Mucosa of rectum (tissue), 2 donors: Measurements from ENCODE around the gene ANP32D.
"Not testable (repeated sequence)": the region's sequence is repeated elsewhere in the genome, so short reads cannot be mapped to it uniquely, and the experiment has no call there.

ENCODE experiments used
- H3K27ac ChIP-seq, 2 donors: one replicate each; pipeline ENCODE4 v1.7.0; 2013; ENCODE audit warnings: inconsistent platforms in 2 of 2, low read depth in 2 of 2, low read length in 2 of 2
- H3K27me3 ChIP-seq, 2 donors: one replicate each; pipeline ENCODE4 v1.7.0; 2013; ENCODE audit warnings: low read length in 2 of 2; ENCODE audit not compliant: control insufficient read depth in 2 of 2, insufficient read depth in 2 of 2
- H3K36me3 ChIP-seq, 2 donors: one replicate each; pipeline ENCODE4 v1.7.0; 2013; ENCODE audit warnings: low read length in 2 of 2; ENCODE audit not compliant: control insufficient read depth in 2 of 2, insufficient read depth in 2 of 2
- H3K4me1 ChIP-seq, 2 donors: one replicate each; pipeline ENCODE4 v1.7.0; 2013; ENCODE audit warnings: low read length in 2 of 2, mild to moderate bottlenecking in 1 of 2; ENCODE audit not compliant: control insufficient read depth in 2 of 2, insufficient read depth in 2 of 2
- H3K4me3 ChIP-seq, 2 donors: one replicate each; pipeline ENCODE4 v1.7.0; 2013; ENCODE audit warnings: low read length in 2 of 2
- H3K9ac ChIP-seq, 2 donors: one replicate each; pipeline ENCODE4 v1.7.0; 2013; ENCODE audit warnings: low read length in 2 of 2, low read depth in 1 of 2, mild to moderate bottlenecking in 1 of 2
- H3K9me3 ChIP-seq, 2 donors: one replicate each; pipeline ENCODE4 v1.7.0; 2013; ENCODE audit warnings: low read length in 2 of 2; ENCODE audit not compliant: control insufficient read depth in 2 of 2
- donor health status: healthy.
- donor health status: Normal muscosa, but diverticular disease.

The ANP32D gene

DNA sequence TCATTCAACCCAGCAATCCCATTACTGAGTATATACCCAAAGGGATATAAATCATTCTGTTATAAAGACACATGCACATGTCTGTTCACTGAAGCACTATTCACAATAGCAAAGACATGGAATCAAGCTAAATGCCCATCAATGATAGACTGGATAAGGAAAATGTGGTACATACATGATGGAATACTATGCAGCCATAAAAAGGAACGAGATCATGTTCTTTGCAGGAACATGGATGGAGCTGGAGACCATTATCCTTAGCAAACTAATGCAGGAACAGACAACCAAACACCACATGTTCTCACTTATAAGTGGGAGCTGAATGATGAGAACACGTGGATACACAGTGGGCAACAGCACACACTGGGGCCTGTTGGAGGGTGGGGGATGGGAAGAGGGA lies 19.4 kb upstream of the ANP32D start:
- H3K27me3 ChIP-seq, H3K9ac ChIP-seq, H3K27ac ChIP-seq, H3K9me3 ChIP-seq, H3K4me1 ChIP-seq, H3K36me3 ChIP-seq, H3K4me3 ChIP-seq: not testable (repeated sequence)

GRCh38 chr12:48454667-48455066 lies 17.7 kb upstream of the ANP32D start:
- no peaks in the 10 kb centered on the region for H3K27me3 ChIP-seq
- H3K9me3 ChIP-seq = no peaks in the 10 kb centered on the region
- no peaks in the 10 kb centered on the region for H3K4me1 ChIP-seq
- H3K36me3 ChIP-seq = no peaks in the 10 kb centered on the region
- H3K9ac ChIP-seq = no peak overlapping the region
- H3K27ac ChIP-seq = no peak overlapping the region
- H3K4me3 ChIP-seq = no peak overlapping the region

DNA sequence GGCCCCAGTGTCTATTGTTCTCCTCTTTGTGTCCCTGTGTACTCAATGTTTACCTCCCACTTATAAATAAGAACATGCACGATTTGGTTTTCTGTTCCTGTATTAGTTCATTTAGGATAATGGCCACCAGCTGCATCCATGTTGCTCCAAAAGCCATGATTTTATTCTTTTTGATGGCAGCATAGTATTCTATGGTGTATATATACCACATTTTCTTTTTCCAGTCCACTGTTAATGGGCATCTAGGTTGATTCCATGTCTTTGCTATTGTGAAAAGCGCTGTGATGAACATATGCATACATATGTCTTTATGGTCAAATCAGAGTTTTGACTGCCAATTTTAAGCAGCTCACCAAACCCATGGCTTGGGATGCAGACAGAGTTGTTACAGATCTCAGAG lies 17.2 kb upstream of the ANP32D start:
- H3K9ac ChIP-seq = no peak overlapping the region

DNA sequence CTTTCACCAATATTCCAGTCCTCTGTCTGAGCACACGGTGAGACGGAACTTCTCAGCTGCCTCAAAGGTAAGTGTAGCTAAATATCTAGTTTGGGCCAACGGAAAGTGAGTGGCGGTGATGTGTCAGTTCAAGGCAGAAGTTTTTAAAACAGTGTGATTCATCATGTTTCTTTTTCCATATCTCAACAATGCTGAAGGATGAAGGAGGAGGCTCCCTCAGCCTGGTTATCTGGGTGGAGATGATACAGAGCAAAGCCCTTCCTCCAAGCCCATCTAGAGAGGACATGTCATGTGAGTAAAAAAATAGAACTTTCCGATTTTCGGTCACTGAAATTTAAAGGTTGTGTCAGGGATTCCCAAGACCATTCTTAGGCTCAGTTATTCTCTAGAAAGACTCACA lies 13.1 kb upstream of the ANP32D start:
- no peak overlapping the region for H3K9ac ChIP-seq
- H3K27me3 ChIP-seq = no peaks in the 10 kb centered on the region
- H3K4me3 ChIP-seq = no peak overlapping the region
- no peak overlapping the region for H3K27ac ChIP-seq
- no peaks in the 10 kb centered on the region for H3K9me3 ChIP-seq
- H3K4me1 ChIP-seq = no peaks in the 10 kb centered on the region
- H3K36me3 ChIP-seq = no peaks in the 10 kb centered on the region

More for the DNA sequence above, 17.2 kb upstream of the ANP32D start:
- no peaks in the 10 kb centered on the region for H3K36me3 ChIP-seq
- no peaks in the 10 kb centered on the region for H3K27me3 ChIP-seq
- H3K9me3 ChIP-seq = no peaks in the 10 kb centered on the region
- no peaks in the 10 kb centered on the region for H3K4me1 ChIP-seq
- no peak overlapping the region for H3K4me3 ChIP-seq
- no peak overlapping the region for H3K27ac ChIP-seq

GRCh38 chr12:48469027-48469426 lies 3.3 kb upstream of the ANP32D start:
- not testable (repeated sequence) for H3K36me3 ChIP-seq, H3K9me3 ChIP-seq, H3K27ac ChIP-seq, H3K27me3 ChIP-seq, H3K4me3 ChIP-seq, H3K9ac ChIP-seq, H3K4me1 ChIP-seq

DNA sequence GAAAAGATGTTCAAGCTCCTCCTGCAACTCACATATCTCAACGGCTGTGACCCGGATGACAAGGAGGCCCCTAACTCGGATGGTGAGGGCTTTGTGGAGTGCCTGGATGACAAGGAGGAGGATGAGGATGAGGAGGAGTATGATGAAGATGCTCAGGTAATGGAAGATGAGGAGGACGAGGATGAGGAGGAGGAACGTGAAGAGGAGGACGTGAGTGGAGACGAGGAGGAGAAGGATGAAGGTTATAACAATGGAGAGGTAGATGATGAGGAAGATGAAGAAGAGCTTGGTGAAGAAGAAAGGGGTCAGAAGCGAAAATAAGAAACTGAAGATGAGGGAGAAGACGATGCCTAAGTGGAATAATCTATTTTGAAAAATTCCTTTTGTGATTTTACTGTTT lies 702 bp downstream of the ANP32D start:
- Histone ChIP-seq H3K4me3 (no peak overlapping the region), H3K9me3 (peaks cover 0 to 8% of the 10 kb centered on the region in 2 donors)

DNA sequence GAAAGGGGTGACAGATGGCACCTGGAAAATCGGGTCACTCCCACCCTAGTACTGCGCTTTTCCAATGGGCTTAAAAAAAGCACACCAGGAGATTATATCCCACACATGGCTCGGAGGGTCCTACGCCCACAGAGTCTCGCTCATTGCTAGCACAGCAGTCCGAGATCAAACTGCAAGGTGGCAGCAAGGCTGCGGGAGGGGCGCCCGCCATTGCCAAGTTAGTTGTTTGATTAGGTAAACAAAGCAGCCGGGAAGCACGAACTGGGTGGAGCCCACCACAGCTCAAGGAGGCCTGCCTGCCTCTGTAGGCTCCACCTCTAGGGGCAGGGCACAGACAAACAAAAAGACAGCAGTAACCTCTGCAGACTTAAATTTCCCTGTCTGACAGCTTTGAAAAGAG lies 2.1 kb downstream of the ANP32D start:
- not testable (repeated sequence) for H3K27ac ChIP-seq, H3K36me3 ChIP-seq, H3K27me3 ChIP-seq, H3K9ac ChIP-seq, H3K4me1 ChIP-seq, H3K9me3 ChIP-seq, H3K4me3 ChIP-seq

More for the DNA sequence above, 702 bp downstream of the ANP32D start:
- no peak overlapping the region for H3K27ac ChIP-seq
- H3K9ac ChIP-seq = no peak overlapping the region
- H3K27me3 ChIP-seq = no peaks in the 10 kb centered on the region
- no peaks in the 10 kb centered on the region for H3K36me3 ChIP-seq
- H3K4me1 ChIP-seq = no peaks in the 10 kb centered on the region

DNA sequence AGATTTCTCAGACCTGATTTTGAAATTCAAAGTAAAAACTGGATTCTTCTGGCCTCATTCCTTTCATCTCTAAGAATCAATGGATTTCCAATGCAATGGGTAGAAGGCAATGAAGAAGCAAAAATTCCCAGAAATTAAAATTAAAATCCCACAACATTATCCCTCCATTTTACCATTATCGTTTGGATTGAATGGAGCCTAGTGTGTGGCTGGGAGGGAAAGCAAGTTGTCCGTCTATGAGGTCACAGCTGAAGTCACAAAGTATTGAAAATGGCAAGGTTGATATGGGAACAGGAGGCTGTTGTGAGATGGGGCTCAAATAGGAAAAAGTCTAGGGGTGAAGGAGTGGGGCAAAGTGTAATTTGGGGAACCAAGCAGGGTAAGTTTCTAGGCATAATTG lies 9.8 kb downstream of the ANP32D start, which contains the start of gene C12orf54:
Gene C12orf54, plus strand, starts transcription at position 301 of the 400 bp plus-strand sequence. CDS start 799 bp downstream, outside the sequence.
- Histone ChIP-seq H3K9me3 (no peaks in the 10 kb centered on the region), H3K9ac (no peak within 1 kb of the TSS), H3K4me3 (no peak within 1 kb of the TSS), H3K36me3 (no peaks in the 10 kb centered on the region), H3K27me3 (no peaks in the 10 kb centered on the region), H3K27ac (no peak within 1 kb of the TSS), H3K4me1 (no peaks in the 10 kb centered on the region)

DNA sequence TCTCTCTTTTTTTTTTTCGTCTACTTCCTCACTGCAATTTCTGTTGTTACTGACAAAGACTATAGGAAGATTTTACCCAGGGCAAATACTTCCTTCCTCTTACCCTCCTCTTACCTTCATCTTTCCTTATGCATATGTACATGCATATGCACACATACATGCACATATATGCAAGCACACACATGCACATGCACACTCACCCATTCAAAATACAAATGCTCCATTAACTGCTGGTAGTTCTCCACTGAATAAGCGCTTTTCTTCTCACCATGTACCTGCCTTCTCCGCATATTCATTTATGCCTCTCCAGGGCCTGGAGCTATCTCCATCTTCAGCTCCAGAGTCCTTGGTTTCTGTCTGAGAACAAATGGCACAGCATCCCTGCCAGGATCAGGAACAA lies 10.6 kb downstream of the ANP32D start:
- no peaks in the 10 kb centered on the region for H3K4me1 ChIP-seq
- no peaks in the 10 kb centered on the region for H3K27me3 ChIP-seq
- H3K27ac ChIP-seq = no peak overlapping the region
- no peaks in the 10 kb centered on the region for H3K9me3 ChIP-seq
- H3K36me3 ChIP-seq = no peaks in the 10 kb centered on the region
- no peak overlapping the region for H3K9ac ChIP-seq
- no peak overlapping the region for H3K4me3 ChIP-seq

GRCh38 chr12:48486261-48486660 lies 13.9 kb downstream of the ANP32D start:
- no peaks in the 10 kb centered on the region for H3K27me3 ChIP-seq
- H3K4me3 ChIP-seq = no peak overlapping the region
- H3K9ac ChIP-seq = no peak overlapping the region
- H3K36me3 ChIP-seq = no peaks in the 10 kb centered on the region
- no peaks in the 10 kb centered on the region for H3K9me3 ChIP-seq
- no peak overlapping the region for H3K27ac ChIP-seq
- no peaks in the 10 kb centered on the region for H3K4me1 ChIP-seq

- Histone ChIP-seq H3K4me3 (no peak overlapping the region), H3K36me3 (no peaks in the 10 kb centered on the region), H3K9me3 (no peaks in the 10 kb centered on the region), H3K9ac (no peak overlapping the region), H3K4me1 (no peaks in the 10 kb centered on the region), H3K27me3 (no peaks in the 10 kb centered on the region), H3K27ac (no peak overlapping the region)
These were observed 14.3 kb downstream of the ANP32D start for GRCh38 chr12:48486679-48487078.
